ENCODE results near the gene TNKS2. TPM values are rescaled to one million over a fixed set of nuclear protein-coding genes. Genes with fewer than 3 reads are reported as not detected.

Gene TNKS2
- total and polyA plus RNA-seq, 2 of the 13 experiments (the other 11 are each of a cell fraction or from before 2014, with no cell fraction given): 15.2 to 19.4 TPM

GRCh38 chr10:91886954-91887271 is 88.7 kb downstream of the TNKS2 start (continued):
- TF ChIP-seq ZNF703 (CRISPR knock-in tag; IDR thresholded peaks at IDR 0.05; ENCODE audit: borderline replicate concordance) (no peak), ZNF784 (CRISPR knock-in tag; IDR thresholded peaks at IDR 0.05; ENCODE audit: borderline replicate concordance) (no peak), ZEB1 (IDR thresholded peaks at IDR 0.05; ENCODE audit: insufficient replicate concordance, low read depth) (peak; percentile 4), SOX13 (IDR thresholded peaks at IDR 0.05) (no peak), SOX13 (CRISPR knock-in tag; conservative IDR thresholded peaks at IDR 0.05 in 1 of 2, IDR thresholded peaks at IDR 0.05 in 1 of 2) (peak in 1 of 2 experiments; percentile 60; a peak in 2 of 4 replicates), CSRNP1 (CRISPR knock-in tag; IDR thresholded peaks at IDR 0.05) (0 out of 2 replicates have a peak, but pooled peaks have one; percentile 9), PHF20 (CRISPR knock-in tag; IDR thresholded peaks at IDR 0.05) (no peak), SIX4 (CRISPR knock-in tag; IDR thresholded peaks at IDR 0.05) (peak; percentile 91)
- TF ChIP-seq, protein P1, sequence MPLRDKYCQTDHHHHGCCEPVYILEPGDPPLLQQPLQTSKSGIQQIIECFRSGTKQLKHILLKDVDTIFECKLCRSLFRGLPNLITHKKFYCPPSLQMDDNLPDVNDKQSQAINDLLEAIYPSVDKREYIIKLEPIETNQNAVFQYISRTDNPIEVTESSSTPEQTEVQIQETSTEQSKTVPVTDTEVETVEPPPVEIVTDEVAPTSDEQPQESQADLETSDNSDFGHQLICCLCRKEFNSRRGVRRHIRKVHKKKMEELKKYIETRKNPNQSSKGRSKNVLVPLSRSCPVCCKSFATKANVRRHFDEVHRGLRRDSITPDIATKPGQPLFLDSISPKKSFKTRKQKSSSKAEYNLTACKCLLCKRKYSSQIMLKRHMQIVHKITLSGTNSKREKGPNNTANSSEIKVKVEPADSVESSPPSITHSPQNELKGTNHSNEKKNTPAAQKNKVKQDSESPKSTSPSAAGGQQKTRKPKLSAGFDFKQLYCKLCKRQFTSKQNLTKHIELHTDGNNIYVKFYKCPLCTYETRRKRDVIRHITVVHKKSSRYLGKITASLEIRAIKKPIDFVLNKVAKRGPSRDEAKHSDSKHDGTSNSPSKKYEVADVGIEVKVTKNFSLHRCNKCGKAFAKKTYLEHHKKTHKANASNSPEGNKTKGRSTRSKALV (CRISPR knock-in tag; IDR thresholded peaks at IDR 0.05): no peak
- TF ChIP-seq, protein P2, sequence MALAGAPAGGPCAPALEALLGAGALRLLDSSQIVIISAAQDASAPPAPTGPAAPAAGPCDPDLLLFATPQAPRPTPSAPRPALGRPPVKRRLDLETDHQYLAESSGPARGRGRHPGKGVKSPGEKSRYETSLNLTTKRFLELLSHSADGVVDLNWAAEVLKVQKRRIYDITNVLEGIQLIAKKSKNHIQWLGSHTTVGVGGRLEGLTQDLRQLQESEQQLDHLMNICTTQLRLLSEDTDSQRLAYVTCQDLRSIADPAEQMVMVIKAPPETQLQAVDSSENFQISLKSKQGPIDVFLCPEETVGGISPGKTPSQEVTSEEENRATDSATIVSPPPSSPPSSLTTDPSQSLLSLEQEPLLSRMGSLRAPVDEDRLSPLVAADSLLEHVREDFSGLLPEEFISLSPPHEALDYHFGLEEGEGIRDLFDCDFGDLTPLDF (CRISPR knock-in tag; IDR thresholded peaks at IDR 0.05): 0 out of 2 replicates have a peak, but pooled peaks have one; percentile 45
